H1 (cell line): ENCODE results near the gene PATE2. TPM values are rescaled to one million over a fixed set of nuclear protein-coding genes. Genes with fewer than 3 reads are reported as not detected.

Experiments used
- CTCF ChIA-PET: fragments of 300-600 bp; sonication (Branson Sonifier 250); formaldehyde crosslinking; loops from one replicate; lab custom pipeline; 2021; ENCODE audit not compliant: partially characterized antibody; lab: Charles Lee
- POLR2A ChIA-PET: fragments of 300-600 bp; sonication (Branson Sonifier 250); formaldehyde crosslinking; loops from one replicate; lab custom pipeline; 2021; ENCODE audit warnings: inconsistent platforms; ENCODE audit not compliant: partially characterized antibody; lab: Charles Lee
- DNase-seq, 2 experiments: peaks; one replicate each; pipeline versions ENCODE4 v3.0.0 to v3.0.0-alpha.2; 2010 to 2022; ENCODE audit warnings: low spot score in 2 of 2, low read depth in 1 of 2, mixed read lengths in 1 of 2
- FAIRE-seq: peaks from 2 replicates; lab custom pipeline; 2011; peaks lifted over from hg19 to GRCh38; lab: Jason Lieb, UNC
- H2AFZ ChIP-seq: 2 replicates; pipeline ENCODE4 v1.8.1; 2012; ENCODE audit warnings: low read length, inconsistent platforms
- H2AK5ac ChIP-seq: 2 replicates; pipeline ENCODE4 v1.6.1; 2013; ENCODE audit warnings: low read depth, low read length
- H2BK120ac ChIP-seq: replicated peaks from 2 replicates; pipeline ENCODE3; 2013; ENCODE audit warnings: low read depth, low read length, inconsistent platforms
- H2BK12ac ChIP-seq: 2 replicates; pipeline ENCODE4 v1.6.1; 2013; ENCODE audit warnings: low read depth, low read length
- H2BK15ac ChIP-seq: 2 replicates; pipeline ENCODE4 v1.6.1; 2013; ENCODE audit warnings: low read length
- H2BK20ac ChIP-seq: 2 replicates; pipeline ENCODE4 v1.6.1; 2013; ENCODE audit warnings: low read length
- H2BK5ac ChIP-seq: 2 replicates; pipeline ENCODE4 v1.6.1; 2013; ENCODE audit warnings: low read depth, low read length
- H3K14ac ChIP-seq: 2 replicates; pipeline ENCODE4 v1.6.1; 2013; ENCODE audit warnings: inconsistent platforms; ENCODE audit not compliant: insufficient read length
- H3K18ac ChIP-seq: 2 replicates; pipeline ENCODE4 v1.6.1; 2013; ENCODE audit warnings: low read length; ENCODE audit errors: extremely low read depth
- H3K23ac ChIP-seq: 2 replicates; pipeline ENCODE4 v1.6.1; 2013; ENCODE audit warnings: inconsistent platforms; ENCODE audit not compliant: insufficient read length
- H3K23me2 ChIP-seq: 2 replicates; pipeline ENCODE4 v1.6.1; 2013; ENCODE audit warnings: low read depth, low read length
- H3K27ac ChIP-seq: 2 replicates; pipeline ENCODE4 v1.6.1; 2011; ENCODE audit warnings: low read depth, low read length, inconsistent platforms
- H3K27me3 ChIP-seq, 4 experiments: replicated peaks in 1 of 4; 1 replicate in 1 of 4; 2 replicates in 3 of 4; pipeline versions ENCODE4 v1.6.1 to v1.8.1; 2011 to 2013; ENCODE audit warnings: low read length in 3 of 4, mild to moderate bottlenecking in 3 of 4, inconsistent platforms in 2 of 4, mixed read lengths in 2 of 4, moderate library complexity in 1 of 4; ENCODE audit not compliant: control insufficient read depth in 3 of 4, insufficient read depth in 3 of 4; ENCODE audit errors: extremely low read depth in 1 of 4
- H3K36me3 ChIP-seq, 4 experiments: 2 replicates each; pipeline versions ENCODE4 v1.6.1 to v1.8.1; 2011 to 2013; ENCODE audit warnings: mild to moderate bottlenecking in 4 of 4, low read length in 3 of 4, moderate library complexity in 2 of 4, control low read depth in 1 of 4, inconsistent platforms in 1 of 4; ENCODE audit not compliant: insufficient read depth in 4 of 4, control insufficient read depth in 2 of 4
- H3K4ac ChIP-seq: replicated peaks from 2 replicates; pipeline ENCODE3; 2013; ENCODE audit warnings: low read length, low read depth, mixed read lengths, inconsistent platforms; ENCODE audit not compliant: insufficient read length
- H3K4me1 ChIP-seq, 4 experiments: replicated peaks in 1 of 4; 1 replicate in 1 of 4; 2 replicates in 3 of 4; pipeline versions ENCODE4 v1.6.1 to v1.8.1; 2011 to 2013; ENCODE audit warnings: low read length in 3 of 4, inconsistent platforms in 2 of 4, mixed read lengths in 1 of 4; ENCODE audit not compliant: insufficient read depth in 4 of 4, control insufficient read depth in 3 of 4
- H3K4me2 ChIP-seq, 2 experiments: 2 replicates each; pipeline versions ENCODE4 v1.6.1 to v1.8.1; 2011 to 2013; ENCODE audit warnings: low read depth in 2 of 2, low read length in 2 of 2, control low read depth in 1 of 2, inconsistent platforms in 1 of 2, mild to moderate bottlenecking in 1 of 2; ENCODE audit not compliant: insufficient read depth in 1 of 2
- H3K4me3 ChIP-seq, 4 experiments: fragments of 200-600, 300-600 bp in 1 of 4; sonication (generic), shearing (Covaris generic), sonication (Bioruptor Twin) in 1 of 4; 2 replicates each; pipeline versions ENCODE4 v1.5.1 to v1.8.1; 2011 to 2016; ENCODE audit warnings: low read length in 4 of 4, low read depth in 3 of 4, control low read depth in 2 of 4, inconsistent platforms in 2 of 4, mild to moderate bottlenecking in 2 of 4, mixed read lengths in 1 of 4, moderate library complexity in 1 of 4; ENCODE audit not compliant: insufficient read depth in 2 of 4; ENCODE audit errors: extremely low read depth in 1 of 4
- H3K56ac ChIP-seq: replicated peaks from 2 replicates; pipeline ENCODE3; 2013; ENCODE audit warnings: low read depth, mild to moderate bottlenecking, mixed read lengths, low read length, inconsistent platforms; ENCODE audit not compliant: insufficient read length
- H3K79me1 ChIP-seq: 2 replicates; pipeline ENCODE4 v1.6.1; 2013; ENCODE audit warnings: low read depth, low read length, control low read depth
- H3K79me2 ChIP-seq, 2 experiments: 2 replicates each; pipeline versions ENCODE4 v1.6.1 to v1.8.1; 2012 to 2013; ENCODE audit warnings: low read length in 2 of 2, mild to moderate bottlenecking in 2 of 2, inconsistent platforms in 1 of 2; ENCODE audit not compliant: insufficient read depth in 2 of 2, control insufficient read depth in 1 of 2
- H3K9ac ChIP-seq, 4 experiments: replicated peaks in 1 of 4; 1 replicate in 1 of 4; 2 replicates in 3 of 4; pipeline versions ENCODE4 v1.6.1 to v1.8.1; 2011 to 2013; ENCODE audit warnings: low read depth in 3 of 4, low read length in 3 of 4, control low read depth in 2 of 4, mild to moderate bottlenecking in 2 of 4, moderate library complexity in 2 of 4, inconsistent platforms in 1 of 4; ENCODE audit errors: extremely low read depth in 1 of 4
- H3K9me3 ChIP-seq, 2 experiments: 2 replicates each; pipeline versions ENCODE4 v1.6.1 to v1.8.1; 2012 to 2013; ENCODE audit warnings: mild to moderate bottlenecking in 2 of 2, moderate library complexity in 2 of 2, control low read depth in 1 of 2, inconsistent platforms in 1 of 2, low read depth in 1 of 2, low read length in 1 of 2, mixed read lengths in 1 of 2; ENCODE audit not compliant: insufficient read depth in 2 of 2
- H4K20me1 ChIP-seq, 2 experiments: replicated peaks in 1 of 2; 2 replicates each; pipeline versions ENCODE3 to v1.8.1; 2011 to 2013; ENCODE audit warnings: inconsistent platforms in 2 of 2, low read length in 2 of 2, mild to moderate bottlenecking in 1 of 2; ENCODE audit not compliant: insufficient read depth in 2 of 2, control insufficient read depth in 1 of 2
- H4K5ac ChIP-seq: 2 replicates; pipeline ENCODE4 v1.6.1; 2013; ENCODE audit warnings: low read length, low read depth, mixed read lengths, inconsistent platforms; ENCODE audit not compliant: insufficient read length
- H4K8ac ChIP-seq: 2 replicates; pipeline ENCODE4 v1.8.0; 2013; ENCODE audit warnings: mild to moderate bottlenecking, moderate library complexity, low read length, inconsistent platforms; ENCODE audit not compliant: insufficient read depth; ENCODE audit errors: extremely low read depth
- H4K91ac ChIP-seq: replicated peaks from 2 replicates; pipeline ENCODE3; 2013; ENCODE audit warnings: low read length, mixed read lengths, inconsistent platforms; ENCODE audit not compliant: insufficient read length
- CREB1 ChIP-seq: IDR thresholded peaks from 2 replicates; pipeline ENCODE4 v1.6.1; 2012; ENCODE audit warnings: inconsistent platforms
- EP300 ChIP-seq, 2 experiments: IDR thresholded peaks; 1 replicate in 1 of 2; 2 replicates in 1 of 2; pipeline ENCODE4 v1.6.1; 2011 to 2012; ENCODE audit warnings: low read depth in 2 of 2, low read length in 2 of 2, mild to moderate bottlenecking in 2 of 2, borderline replicate concordance in 1 of 2, inconsistent platforms in 1 of 2, moderate library complexity in 1 of 2
- JUND ChIP-seq: IDR thresholded peaks from 2 replicates; pipeline ENCODE4 v1.6.1; 2011; ENCODE audit warnings: mild to moderate bottlenecking, improper control_type of control experiment, low read length
- KDM4A ChIP-seq: IDR thresholded peaks from one replicate; pipeline ENCODE4 v1.7.1; 2012; ENCODE audit warnings: low read depth, mild to moderate bottlenecking, moderate library complexity, low read length, inconsistent platforms; ENCODE audit not compliant: severe bottlenecking
- SIRT6 ChIP-seq: IDR thresholded peaks from one replicate; pipeline ENCODE4 v1.7.1; 2012; ENCODE audit warnings: low read length, inconsistent platforms
- SIX5 ChIP-seq: IDR thresholded peaks from 2 replicates; pipeline ENCODE4 v1.6.1; 2011; ENCODE audit warnings: mild to moderate bottlenecking, low read depth, low read length
- TAF1 ChIP-seq: IDR thresholded peaks from 2 replicates; pipeline ENCODE4 v1.6.1; 2011; ENCODE audit warnings: mild to moderate bottlenecking, low read depth, low read length
- YY1 ChIP-seq: IDR thresholded peaks from 2 replicates; pipeline ENCODE4 v1.6.1; 2011; ENCODE audit warnings: low read depth, mild to moderate bottlenecking, low read length
- WGBS, 2 experiments: shearing (Covaris generic) in 1 of 2; methylation state at CpG; one replicate each; pipeline versions ENCODE4 v1.1.6 to v1.1.7; 2013 to 2015; ENCODE audit warnings: low lambda C conversion rate in 2 of 2, mixed read lengths in 2 of 2, inconsistent platforms in 1 of 2, low coverage in 1 of 2, missing lambda C conversion rate in 1 of 2; ENCODE audit not compliant: insufficient replicate concordance in 2 of 2, insufficient coverage in 1 of 2, insufficient read length in 1 of 2; ENCODE audit errors: extremely low coverage in 1 of 2, missing lambda C conversion rate in 1 of 2; 5-methylcytosine and 5-hydroxymethylcytosine counted together
- polyA plus RNA-seq, 7 experiments: library from polyadenylated mRNA; depleted of rRNA in 3 of 7; stranded (reverse) in 5 of 7; unstranded in 2 of 7; fragments of >200 nt in 5 of 7; fragments of 200-250 nt in 2 of 7; gene quantifications; 1 replicate in 5 of 7; 2 replicates in 1 of 7; 4 replicates in 1 of 7; pipeline versions ENCODE4 v1.2.1 to v1.2.3, GENCODE V29; 2011 to 2013; ENCODE audit warnings: missing spikeins in 2 of 7, mixed read lengths in 2 of 7
- total RNA-seq: library from RNA; stranded (reverse); fragmentation: NEBNext Ultra II Directional; extraction: Animal tissue kit (Norgen Biotek cat#: 25700); gene quantifications from 2 replicates; pipeline ENCODE4 v1.2.1, GENCODE V29; 2021

Gene PATE2
- total and polyA plus RNA-seq, 2 of the 8 experiments (the other 6 are each of a cell fraction or from before 2014, with no cell fraction given), result 0.14 TPM; not detected in 1

- H3K27ac ChIP-seq, result no peak overlapping the region
- H3K4me3 ChIP-seq, result no peak overlapping the region
- POLR2A ChIA-PET, result no interaction called here
- no peaks in the 10 kb centered on the region for H4K20me1 ChIP-seq
- H3K4me2 ChIP-seq, result no peak overlapping the region
- H2BK12ac ChIP-seq, result no peak overlapping the region
- no peak overlapping the region for H3K18ac ChIP-seq
- H3K14ac ChIP-seq, result no peak overlapping the region
- H2BK20ac ChIP-seq, result no peak overlapping the region
- no peak overlapping the region for H2BK120ac ChIP-seq
- H3K23ac ChIP-seq, result no peak overlapping the region
- no peaks in the 10 kb centered on the region for H3K79me2 ChIP-seq
- H3K4me1 ChIP-seq, result no peaks in the 10 kb centered on the region
- no peaks in the 10 kb centered on the region for H3K9me3 ChIP-seq
- FAIRE-seq (no peak), DNase-seq (no peak)
- no peaks in the 10 kb centered on the region for H3K23me2 ChIP-seq
- H2AK5ac ChIP-seq, result no peak overlapping the region
- no peak overlapping the region for H4K5ac ChIP-seq
- H3K27me3 ChIP-seq, result no peaks in the 10 kb centered on the region
- no peak overlapping the region for H2BK5ac ChIP-seq
- no peaks in the 10 kb centered on the region for H3K79me1 ChIP-seq
- no peak overlapping the region for H4K8ac ChIP-seq
- TF ChIP-seq JUND, result no peak
- no peak for TF ChIP-seq TAF1
- no peak for TF ChIP-seq KDM4A
- no peak for TF ChIP-seq YY1
- no peak for TF ChIP-seq SIRT6
- no peak for TF ChIP-seq CREB1
- TF ChIP-seq EP300 (IDR thresholded peaks at IDR 0.05; ENCODE audit: borderline replicate concordance in 1 of 2, low read depth in 2 of 2, low read length in 2 of 2), result no peak
- no peak for TF ChIP-seq SIX5
- H2AFZ ChIP-seq, result no peak overlapping the region
- 85% methylated on average over 3 of the region's 3 CpGs; no CpG with 5 or more reads in 1 of the 2 experiments for WGBS, 2 experiments
- no peak overlapping the region for H2BK15ac ChIP-seq
- H3K36me3 ChIP-seq, result no peaks in the 10 kb centered on the region
- CTCF ChIA-PET, result interaction anchor here (0.7 to 1.4 kb wide), 6 partner anchors 8 to 86 kb away, joined by 3 to 4 read pairs (median 4); partner anchors contain the start of gene ACRV1
- H4K91ac ChIP-seq, result no peak overlapping the region
- H3K4ac ChIP-seq, result no peak overlapping the region
- H3K9ac ChIP-seq, result no peak overlapping the region
- H3K56ac ChIP-seq, result no peak overlapping the region
These were observed 49.7 kb downstream of the PATE2 start for GRCh38 chr11:125728969-125729368.
